GM18502 (cell line): Measurements from ENCODE around the gene NRP2.

Source experiments
- ATAC-seq: cut with Tn5 transposase; IDR thresholded peaks from one replicate; pipeline ENCODE4 v1.9.1; 2021; ENCODE audit warnings: mild to moderate bottlenecking; ENCODE audit not compliant: unreplicated experiment, poor library complexity

The NRP2 gene

DNA sequence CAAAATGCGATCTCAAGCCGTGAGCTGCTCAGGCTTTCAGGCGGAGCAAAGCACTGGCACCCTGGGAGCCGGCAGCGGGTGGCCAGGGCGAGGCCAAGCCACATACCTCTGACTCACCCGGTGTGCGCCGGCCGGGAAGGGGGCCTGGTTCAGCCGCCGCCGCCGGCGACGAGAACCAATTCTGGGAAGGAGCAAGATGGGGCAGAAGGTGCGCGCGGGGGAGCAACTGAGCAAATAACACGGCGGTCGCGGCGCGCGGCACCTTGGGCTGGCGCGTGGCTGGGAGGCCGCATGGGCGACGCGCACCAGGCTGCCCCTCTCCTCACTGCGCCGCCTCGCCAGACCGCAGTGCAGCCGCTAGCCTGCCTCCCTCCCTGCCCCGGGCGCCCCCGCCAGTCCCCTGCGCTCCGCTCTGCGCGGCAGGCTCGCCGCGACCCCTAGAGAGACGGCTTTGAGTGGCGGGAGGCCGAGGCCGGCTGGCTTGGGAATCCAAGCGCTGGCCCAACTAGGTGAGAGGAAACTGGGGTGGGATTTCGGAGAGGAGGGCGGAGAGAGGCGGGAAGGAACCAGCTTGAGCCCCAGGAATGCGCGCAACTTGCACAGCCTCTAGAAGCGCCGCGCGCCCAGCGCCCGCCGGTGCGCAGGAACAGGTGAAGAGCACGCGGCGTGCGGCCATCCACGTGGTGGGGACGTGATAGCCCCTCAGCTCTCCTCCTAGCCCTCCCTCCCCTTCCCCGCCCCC is 3.2 kb downstream of the NRP2 start:
- no peak for ATAC-seq

DNA sequence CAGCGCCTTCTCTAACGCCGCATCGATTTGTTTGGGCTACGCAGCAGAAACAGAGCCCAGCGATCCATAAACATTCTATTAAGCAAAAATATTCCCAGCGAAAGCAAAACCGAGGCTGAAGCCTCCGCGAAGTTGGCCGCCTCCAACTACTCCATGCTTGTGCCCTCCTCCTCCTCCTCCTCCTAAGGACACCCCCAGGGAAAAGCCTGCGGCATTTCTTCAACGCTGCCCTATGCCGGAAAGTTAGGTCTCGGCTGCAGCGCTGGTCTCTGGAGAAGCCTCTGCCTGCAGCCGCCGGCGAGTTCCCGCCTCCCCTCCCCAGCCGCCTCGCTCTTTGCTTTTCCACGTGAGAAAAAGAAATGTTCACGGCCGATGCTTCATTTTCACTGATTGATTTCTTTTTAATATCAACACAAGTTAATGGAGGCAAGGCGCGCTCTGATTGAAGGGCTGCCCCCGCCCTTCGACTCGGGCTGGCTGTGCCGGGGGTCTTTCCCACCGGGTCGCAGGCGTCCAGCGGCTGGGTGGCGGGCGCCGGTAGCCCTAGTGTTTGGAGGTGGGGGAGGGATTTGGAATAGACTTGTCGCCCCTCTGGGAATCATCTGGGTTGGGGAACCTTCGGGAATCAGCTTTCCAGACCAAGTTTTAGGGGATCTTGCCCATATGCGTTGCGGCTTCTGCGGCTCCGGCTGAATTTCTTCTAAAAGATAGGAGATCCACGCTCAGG is 3.9 kb downstream of the NRP2 start:
- ATAC-seq = no peak

DNA sequence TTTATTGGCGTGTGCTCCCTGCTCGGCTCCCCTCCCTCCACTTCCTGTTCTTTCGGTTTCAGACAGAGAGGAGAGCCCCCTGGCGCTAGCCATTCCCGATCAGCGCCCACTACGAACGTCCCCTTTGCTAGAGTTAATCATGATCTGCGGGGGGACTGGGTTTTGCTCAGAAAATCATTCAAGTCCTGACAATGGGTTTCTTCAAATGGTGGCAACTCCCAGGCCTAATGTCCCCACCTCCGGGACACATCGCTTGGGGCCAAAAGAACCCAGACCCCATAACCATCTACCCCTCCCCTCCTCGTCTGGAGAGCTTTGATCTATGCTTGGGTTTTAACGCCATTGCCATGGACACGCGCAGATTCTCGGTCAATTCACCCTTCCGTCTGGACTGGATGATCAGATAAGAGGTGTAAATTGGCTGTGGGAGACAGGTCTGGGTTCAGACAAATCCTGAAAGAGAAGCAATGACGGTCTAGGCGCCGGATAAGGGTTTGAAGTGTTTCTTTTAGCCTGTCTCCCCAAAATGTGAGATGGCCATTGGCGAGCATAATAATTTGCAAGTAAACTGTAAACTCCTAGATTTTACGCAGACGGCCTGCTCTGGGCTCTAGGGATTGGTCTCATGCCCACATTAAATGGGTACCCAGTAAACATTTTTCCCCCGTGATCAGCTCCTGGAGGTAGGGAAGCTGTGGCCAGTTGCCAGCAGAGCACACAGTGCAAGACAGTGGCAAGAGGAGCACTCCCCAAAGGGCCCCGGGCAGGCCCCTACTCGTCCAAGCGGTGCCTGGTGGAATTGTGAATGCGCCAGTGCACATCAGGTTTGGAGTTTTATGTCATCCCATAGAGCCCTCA is 4.7 kb downstream of the NRP2 start:
- ATAC-seq = no peak

DNA sequence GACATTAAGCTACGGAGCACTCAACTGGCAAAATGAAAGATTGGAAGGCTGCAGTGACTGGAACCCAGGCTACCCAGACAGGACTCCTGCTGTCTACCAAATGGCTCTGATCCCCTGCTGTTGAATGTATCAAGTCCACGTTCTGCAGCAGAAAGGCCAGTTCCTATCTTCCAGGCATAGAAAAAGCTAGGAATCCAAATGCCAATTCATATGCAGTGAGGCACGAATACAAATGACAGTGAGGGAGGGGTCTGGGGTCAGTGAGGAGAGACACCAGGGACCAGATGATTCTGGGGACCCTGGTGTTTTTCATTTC is 5.3 kb downstream of the NRP2 start:
- no peak for ATAC-seq

DNA sequence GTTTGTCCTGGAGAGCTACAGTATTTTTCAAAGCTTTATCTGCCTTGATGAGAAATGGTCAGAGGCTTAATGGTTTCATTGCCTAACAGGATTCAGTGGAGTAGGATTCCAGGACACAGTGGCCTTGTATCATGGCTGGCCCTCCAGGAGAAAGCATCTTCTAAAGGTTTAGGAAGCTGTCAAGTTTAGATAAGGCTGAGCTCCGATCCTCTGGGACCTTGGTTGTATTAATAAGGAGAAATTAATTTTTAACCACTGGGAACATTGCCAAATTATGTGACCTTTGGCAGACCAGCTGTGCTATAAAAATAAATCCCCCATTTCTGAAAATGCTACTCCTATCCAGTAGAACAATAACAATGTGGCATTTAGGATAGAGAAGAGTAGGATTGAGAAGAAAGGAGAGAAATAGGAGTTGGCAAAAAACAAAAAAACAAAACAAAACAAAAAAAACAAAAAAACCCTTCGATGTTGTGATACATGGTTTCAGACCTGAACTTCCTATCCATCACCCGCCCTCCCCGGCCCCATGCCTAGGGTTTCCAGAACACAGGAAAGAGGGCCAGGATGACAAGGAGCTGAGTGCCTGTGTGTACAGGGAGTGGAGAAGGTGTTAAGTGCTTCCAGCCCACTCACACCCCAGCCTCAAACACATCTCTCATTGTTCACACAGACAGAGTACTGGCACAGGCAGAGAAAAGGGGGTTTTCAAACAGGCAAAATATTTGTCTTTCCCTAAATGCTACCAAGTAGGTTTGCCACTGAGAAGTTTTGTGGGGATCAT is 6.3 kb downstream of the NRP2 start:
- no peak for ATAC-seq

DNA sequence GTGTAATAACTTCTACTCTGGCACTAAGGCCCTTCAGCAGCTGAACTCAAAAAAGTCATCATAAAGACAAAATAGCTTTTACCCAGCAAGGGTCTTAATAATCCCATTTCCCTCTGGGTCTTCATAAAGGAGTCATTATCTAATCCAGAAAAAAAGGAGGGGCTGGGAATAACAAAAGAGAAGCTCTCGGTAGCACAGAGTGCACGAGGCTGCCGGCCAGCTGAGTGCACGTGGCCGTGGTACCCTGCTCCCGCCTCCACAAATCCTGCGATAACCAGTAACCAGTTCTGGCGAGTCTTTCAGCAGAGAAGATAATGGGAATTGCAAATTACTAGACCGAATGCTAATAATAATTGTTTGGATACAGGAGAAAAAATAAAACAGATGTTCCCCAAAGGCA is 7.5 kb downstream of the NRP2 start:
- no peak for ATAC-seq

DNA sequence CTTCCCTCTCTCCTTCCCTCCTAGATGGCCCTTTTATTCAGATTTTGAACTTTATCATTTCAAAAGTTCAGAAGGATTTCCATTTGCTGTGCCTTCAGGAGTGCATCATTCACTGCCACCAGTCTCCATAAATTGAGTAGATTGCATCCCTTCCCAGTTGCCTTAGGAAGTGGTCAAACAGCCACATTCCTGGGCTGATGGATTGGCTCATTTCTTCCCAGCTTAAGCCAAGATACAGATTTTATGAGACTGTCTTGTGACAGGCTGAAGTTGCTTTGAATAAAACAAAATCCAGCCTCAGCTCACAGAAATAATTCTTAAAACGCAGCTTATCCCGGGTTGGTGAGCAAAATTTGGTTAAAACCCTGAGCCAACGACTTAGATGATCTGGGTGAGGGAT is 9.8 kb downstream of the NRP2 start:
- ATAC-seq = no peak

DNA sequence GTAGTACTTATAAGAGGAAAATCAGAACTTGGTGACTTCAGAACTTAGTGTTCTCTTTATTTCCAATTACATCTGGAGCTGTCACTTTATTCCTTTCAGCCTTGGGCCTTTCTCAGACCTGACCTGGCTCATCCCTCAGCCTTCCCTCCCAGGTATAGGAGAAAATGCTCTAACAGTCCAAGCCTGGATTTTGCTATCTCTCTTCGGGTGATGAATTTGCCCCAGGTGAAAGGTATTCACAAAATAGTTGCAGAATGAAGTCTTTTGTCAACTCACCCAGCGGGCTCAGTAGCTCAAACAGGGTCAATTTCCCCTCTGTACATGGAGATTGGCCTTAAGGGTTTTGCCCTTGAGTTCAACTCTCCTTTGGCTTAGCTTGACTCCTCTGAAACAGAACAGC is 12.0 kb downstream of the NRP2 start:
- no peak for ATAC-seq

DNA sequence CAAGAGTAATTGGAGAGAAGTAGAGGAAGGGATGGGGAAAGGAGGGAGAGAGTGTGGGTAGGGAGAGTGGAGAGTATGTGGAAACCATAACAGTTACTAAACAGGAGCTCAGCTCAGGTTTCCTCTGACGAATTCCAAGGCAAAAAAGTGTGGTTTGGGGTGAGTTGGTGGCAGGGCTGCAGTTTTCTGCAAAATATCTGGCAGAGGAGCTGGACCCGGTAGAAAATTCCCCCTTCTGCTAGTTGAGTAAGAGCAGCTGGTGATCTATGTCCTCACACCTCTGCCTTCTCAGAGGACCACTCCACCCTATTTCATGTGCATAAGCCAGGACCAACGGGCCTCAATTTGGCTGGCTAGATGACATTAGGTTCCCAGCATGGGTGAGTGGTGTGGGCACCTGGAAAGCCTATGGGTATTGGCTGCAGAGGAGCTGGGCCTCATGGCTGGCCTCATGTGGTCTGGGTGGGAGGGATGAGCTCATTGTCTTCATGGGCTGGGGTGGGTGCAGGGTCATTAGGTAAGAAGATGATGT is 13.2 kb downstream of the NRP2 start:
- no peak for ATAC-seq

DNA sequence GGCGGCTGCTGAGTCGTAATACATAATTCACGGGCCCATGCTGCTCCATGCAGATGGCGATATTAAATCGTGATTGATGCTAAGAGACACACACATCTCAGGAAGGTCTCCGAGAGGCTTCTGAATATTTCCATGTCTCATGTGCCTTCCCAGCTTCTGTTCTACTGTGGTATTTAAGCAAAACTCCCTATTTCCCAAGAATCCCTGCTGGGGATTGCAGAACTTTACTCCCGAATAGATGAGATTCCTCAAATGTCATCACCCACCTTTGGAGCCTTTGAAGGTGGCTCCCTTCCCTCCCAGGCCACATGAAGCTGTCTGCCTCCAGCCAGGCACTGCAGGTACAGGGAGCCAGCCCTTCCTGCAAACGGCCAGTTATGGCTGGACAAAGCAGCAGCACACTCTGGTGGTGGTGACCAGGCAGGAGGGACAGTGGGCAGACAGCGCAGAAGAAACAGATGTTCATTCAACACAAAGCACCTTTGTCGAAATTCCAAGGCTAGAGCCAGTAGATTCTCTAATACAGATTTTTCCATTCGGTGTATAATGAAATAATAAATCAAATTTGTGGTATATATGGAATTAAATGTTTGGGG is 14.1 kb downstream of the NRP2 start:
- ATAC-seq = no peak

DNA sequence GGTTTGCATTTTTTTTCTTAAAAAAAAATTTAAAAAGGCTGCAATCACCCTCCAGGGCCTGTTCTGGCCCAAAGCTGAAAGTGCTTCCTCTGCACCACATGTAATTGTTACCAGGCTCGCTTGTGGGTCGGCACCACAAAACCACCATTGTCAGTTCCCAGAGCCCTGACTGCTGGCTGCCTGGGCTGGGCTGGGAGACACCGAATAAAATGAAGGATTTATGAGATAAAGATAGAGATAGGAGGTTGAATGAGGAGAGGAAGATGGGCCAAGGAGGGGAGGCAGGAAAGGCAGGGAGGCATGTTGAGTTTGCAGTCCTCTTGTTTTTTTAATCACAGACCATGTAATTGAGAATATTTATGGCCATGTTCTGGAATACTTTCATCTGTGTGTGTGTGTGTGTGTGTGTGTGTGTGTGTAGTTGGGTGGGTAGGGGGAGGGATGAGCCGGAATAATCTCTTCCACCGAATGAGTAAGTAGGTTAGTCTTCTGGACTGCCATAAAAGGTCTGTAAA is 14.7 kb downstream of the NRP2 start:
- no peak for ATAC-seq

DNA sequence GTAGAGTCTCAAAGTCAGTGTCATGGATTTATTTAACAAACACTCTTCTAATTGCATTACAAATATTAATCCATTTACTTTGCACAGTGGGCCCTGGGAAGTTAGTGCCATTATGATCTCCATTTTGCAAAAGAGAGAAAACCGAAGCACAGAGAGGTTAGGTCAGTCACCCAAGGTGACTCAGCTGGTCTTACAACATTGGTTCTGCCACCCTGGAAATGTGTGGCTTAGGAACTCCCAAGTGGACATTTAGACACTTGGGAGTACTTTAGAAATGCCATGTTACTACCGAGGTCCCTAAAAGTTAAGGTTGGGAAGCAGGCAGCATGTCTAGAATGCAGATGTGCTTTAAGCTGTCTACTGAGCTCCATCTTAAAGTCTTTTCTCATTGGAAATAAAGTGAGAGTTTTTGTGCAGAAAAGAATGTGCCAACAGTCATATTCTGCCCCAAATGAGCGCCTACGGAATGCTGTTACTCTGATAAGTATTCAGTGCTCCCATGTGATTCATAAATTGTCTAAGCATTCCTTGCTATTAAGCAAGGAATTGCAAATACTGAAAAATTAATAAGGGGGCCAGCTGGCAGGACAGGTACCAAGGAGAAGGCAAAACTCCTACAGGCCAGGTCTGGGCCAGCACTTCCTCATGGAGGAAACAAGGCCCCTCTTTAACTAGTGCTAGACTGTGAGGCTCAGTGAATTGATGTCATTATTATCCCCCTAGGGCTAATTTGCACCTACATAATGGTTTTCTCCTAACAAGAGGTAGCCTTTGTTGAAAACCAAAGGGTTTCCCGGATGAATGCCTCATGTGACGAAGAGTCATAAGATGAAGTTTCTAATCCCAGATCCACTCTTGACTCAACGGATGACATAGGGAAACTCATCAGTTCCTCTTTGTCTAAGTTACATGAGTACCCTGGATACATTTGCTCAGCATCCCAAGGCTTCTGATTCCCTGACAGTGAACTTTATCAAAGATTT is 16.3 kb downstream of the NRP2 start:
- ATAC-seq = no peak

DNA sequence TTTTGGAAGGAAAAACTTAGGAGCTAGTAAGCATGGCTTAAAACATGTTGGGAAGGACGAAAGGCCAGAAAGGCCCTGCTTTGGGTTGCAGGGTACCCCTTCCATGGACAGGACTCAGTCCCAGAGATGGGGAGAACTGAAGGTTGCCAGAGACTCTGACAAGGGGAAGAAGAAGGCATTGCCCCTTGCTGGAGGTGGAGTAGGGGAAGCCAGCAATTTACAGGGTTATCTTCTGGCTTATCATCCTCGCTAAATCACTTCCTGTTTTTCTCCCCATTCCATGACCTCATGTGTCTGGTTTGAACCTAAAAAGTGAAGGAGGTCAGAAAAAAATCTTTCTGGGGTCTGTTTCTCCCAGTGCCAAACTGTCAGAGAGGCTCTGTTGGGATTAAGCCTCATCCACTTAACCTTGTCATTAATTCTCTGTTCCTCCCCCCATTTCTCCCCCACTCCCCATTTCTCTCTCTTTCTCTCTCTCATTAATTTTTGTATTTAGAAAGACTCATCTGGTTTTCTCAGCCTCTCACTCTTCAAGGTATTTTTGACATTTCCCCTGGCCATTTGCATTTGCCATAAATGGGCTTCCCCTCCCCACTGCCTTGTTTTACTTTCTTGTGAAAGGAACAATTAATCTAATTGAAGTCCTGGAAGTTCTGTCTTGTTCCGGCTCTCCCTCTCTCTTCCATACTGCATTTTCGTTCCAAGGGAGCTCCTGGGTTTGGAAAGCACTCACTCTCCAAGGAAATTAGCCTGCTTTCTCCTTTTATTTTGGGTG is 17.4 kb downstream of the NRP2 start:
- peak; percentile 37 for ATAC-seq

DNA sequence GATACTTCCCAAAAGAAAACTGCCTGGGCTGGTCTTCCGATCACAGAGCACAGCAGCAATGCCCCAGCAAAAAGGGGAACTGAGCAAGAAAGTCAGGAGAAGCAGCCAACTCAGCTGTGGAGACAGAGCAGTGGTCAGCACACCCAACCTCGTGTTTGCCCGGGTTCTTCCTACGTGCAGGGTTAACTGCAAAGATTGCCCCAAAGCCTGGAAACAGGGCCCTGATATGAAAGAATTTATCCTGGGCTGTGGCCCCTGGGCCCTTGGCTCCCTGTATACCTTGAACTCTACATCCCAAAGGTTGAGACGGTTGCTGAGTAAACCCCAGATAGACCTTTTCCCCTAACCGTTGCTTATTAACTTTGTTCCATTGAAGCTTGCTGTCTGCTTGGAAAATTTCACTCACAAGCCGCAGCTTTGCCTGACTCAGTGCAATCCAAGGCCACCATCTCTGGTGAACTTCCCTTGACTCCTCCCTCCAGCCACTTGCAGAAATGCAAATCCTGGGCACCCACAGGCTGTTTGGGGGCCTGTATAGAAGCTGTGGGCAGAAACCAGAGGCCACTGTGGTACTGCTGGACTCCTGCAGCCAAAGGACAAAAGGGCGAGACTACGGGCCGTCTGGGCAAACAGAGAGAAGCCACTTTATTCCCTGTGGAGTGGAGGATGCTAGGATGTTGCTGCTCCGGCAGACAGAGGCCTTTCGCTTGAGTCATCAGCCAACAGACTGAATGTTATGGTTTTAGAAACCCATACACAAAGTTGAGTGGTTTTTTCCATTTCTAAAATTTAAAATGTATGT is 18.2 kb downstream of the NRP2 start:
- ATAC-seq = peak; percentile 83

DNA sequence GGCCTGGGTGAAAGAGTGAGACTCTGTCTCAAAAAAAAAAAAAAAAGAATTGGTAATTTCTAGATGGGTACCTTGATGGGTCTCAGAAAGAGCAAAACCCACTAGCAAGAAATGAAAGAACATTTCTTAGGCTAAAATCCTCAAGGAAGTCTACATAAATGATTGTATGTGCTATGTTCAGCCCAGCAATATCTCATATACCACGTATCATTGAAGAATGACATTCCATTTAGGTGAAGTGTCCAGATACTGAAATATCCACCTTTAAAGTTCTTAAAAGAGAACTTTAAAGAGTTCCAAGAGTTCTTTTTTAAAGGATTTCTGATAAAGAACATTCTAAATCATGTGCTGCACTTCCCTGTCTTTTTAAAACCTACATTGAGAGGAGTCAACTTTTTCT is 19.2 kb downstream of the NRP2 start:
- no peak for ATAC-seq

DNA sequence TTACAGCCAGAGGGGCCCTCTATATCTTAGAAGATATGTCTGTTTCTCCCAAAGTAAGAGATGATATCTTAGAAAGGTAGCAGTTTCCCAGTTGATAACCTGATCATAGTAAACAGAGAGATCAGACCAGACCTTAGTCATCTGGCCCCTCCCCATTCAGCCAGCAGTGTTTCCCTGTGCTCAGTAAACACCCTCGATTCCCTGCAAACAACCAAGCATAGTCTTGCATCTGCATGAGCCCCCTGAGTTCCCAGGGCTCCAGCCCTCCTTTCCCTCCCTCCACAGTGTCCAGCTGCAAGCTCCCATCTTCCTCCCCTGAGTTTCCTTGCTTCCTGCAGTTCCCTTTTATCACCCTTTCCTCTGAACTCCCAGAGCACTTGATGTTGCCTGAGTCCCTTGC is 20.3 kb downstream of the NRP2 start:
- ATAC-seq = no peak
